ENCODE measurements around the gene JUP.
A peak's percentile ranks its signal among the peaks of the same experiment; 100 is the strongest.
"Not testable (repeated sequence)": the region's sequence is repeated elsewhere in the genome, so short reads cannot be mapped to it uniquely, and the experiment has no call there.

JUP gene

DNA sequence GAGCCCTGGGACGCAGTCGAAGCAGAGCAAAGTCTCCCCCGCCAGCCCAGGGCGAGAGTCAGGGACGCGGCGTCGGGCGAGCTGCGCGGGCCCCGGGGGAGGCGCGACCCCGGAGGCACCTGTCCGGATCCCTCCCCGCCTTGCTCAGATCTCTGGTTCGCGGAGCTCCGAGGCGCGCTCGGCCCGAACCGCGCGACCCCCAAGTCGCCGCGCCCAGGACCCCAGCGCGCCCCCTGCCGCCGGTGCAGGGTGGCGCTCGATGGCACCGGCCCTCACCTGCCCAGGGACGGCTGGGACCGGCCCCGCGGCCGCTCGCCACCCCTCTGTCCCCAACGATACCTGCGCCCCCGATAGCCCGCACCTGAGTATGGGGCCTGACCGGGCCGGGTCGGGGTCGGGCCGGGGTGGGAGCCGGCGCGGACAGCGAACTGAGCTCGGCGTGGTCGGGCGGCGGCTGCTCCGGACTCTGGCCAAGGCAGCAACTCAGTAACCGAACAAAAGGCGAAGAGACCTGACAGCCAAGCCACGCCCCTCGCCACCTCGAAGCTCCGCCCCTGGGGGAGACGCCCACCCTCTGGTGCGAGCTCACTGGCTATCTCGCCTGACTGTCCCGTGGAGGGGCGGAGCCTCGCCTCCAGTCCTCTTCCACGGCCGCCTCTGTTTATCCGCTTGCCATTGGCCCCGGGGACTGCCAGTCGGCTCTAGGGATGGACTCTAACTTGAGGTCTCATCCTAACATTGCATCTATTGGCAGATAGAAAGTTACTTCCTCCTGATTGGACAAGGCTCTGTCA lies at the start of gene JUP:
Gene JUP (minus strand): TSS at position 485 of the 794 bp plus-strand sequence. CDS start 14,857 bp downstream, outside the sequence.
- peak; percentile 100 for DNase-seq

DNA sequence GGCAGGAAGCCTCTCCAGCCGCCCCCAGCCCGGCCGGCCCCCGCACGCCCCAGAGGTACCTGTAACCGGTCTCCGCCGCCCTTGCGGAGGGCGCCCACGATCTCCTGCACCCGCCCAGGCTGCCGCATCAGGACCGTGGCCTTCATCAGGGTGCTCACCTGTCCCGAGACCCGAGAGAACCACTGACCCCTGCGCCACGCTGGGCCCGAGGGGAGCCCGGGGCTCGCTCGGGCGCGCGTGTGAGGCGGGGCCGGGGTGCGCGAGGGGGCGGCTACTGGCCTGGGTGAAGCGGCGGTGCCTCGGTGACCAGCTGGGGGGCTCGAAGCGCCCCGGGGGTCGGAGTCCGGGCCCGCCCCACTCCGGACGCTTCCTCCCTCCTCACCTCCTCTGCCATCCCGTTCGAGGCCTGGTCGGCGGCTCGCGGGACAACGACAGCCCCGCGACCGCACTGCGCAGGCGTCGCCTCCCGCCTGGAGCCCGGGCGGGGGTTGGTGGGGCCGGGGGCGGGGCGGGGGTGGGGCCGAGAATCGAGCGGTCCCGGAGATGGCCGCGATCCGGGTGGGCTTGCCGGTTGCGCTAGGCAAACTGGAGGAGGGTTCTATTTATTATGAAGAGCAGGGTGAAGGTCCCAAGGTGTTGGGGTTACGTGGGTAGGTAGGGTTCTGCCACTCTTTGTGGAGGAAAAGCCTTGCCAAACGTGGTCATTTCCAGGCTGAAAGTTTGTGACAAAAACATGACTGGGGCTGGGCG lies 49.5 kb upstream of the JUP start, which contains the start of gene NT5C3B:
Gene NT5C3B (minus strand): TSS at position 433 of the 750 bp plus-strand sequence. CDS start 39 bp downstream, at position 394.
- DNase-seq = peak; percentile 29

DNA sequence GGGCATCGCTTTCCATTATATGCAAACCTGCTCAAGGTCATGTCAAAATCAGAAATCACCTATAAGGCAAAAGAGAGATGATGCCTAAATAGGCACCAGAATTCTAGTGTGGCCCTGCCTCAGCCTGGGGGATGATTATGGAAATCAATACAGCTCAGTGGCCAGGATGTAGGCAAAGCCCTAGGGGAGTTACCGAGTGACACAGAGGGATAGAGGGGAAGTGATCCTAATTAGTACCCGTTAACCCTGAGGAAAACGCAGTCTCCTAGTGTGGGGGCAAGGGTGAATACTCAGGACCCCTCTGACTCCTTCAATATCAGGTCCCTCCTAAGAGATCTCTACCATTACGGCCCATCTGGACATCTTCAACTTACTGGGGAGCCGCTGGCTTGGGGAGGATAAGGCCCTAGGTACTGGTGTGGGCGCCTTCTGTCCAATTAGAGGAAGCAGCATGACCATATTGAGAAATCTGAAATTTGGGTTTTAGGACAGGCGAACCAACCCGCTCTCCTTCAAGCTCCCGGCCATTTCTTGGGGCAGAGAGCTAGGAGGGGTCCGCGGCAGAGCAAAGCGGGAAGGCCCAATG lies 48.8 kb upstream of the JUP start:
- no peak for DNase-seq

DNA sequence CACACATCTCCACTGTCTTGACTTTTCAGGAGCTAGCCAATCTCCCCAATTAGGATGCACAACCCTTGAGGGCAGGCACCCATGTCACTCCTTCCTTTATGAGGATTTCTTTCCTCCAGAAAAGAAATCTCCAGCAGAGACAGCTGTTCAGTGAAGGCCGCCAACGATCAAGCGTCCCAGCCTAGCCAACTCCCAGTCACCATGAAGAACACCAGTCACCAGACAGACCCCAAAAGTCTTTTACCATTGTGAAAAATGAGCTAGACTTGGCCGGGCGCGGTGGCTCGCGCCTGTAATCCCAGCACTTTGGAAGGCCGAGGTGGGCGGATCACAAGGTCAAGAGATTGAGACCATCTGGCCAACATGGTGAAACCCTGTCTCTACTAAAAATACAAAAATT lies 43.5 kb upstream of the JUP start:
- not testable (repeated sequence) for DNase-seq

DNA sequence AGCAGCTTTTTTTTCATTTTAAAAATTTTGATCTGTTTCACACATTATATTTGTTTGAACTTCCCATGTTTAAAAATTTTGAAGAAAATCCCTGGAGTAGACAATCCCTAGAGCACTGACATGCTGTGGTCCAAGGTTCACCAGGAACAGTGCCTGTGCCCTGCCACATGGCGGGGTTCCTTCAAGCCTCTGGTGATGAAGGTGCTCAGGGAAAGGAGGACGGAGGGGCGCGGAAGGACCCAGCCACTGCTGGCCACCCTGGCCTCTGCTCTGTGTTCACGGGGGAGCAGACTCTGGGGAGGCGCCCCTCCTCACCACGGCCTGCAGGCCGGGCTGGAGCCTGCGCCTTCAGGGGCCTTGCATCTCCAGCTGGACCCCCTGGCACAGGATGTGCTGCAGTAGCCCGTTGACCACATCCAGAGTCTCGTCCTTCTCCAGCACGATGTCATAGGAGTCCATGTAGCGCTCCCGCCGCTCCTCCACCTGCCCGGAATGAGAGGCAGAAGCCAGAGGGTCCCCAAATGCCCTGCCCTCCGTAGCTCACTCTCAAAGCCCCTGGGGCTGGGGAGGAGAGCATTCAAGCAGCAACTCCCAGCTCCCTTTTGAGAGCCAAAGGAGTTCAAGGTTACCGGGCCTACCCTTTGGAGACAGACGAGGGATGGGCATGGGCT lies 38.8 kb upstream of the JUP start:
- DNase-seq = no peak

DNA sequence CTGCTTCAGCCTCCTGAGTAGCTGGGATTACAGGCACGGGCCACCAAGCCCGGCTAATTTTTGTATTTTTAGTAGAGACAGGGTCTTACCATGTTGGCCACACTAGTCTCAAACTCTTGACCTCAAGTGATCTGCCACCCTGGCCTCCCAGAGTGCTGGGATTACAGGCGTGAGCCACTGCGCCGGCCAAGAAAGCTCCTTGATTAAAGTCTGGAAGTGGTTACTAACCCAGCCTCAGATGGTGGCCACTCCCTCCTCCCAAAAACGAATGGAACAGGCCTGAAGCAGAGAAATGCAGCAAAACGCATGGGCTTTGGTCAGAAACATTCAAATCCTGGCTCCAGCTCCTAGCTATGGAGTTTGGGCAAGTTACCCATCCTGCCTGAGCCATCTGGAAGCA lies 37.6 kb upstream of the JUP start:
- DNase-seq = no peak

DNA sequence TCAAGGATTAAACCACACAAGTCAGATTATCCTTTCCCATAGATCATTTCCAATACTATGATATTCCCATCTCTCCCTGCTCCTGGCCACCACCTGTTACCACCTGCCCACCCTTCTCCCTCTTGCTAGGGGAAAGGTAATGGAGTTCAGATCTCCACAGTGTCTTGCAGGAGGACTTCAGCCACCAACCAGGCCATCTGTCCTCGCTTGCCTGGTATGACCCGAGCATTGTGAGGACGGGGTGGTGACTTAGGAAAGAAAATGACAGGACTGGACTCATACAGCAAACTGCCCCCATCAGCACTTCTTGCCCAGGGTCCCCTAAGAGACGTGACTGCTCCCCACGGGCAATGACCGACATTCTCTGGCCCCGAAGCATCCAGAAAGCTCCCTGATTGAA lies 37.1 kb upstream of the JUP start:
- no peak for DNase-seq

DNA sequence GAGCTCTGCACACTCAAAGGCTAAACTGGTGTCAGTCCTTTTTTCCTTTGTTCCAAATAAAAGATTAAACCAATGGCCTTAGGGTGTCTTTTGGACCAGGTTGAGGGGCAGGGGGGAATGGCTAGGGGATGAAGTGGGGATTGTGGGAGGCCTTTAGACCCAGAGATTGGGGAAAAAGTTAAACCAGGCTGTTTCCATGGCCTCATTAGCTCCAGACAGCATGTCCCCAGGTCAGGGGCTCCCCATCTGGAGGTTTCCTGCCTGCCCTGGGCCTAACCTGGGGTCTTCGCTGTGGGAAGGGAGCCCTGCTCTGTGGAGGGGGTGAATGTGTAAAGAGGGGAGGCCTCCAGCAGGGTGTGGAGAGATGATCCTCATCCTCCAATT lies 36.6 kb upstream of the JUP start:
- no peak for DNase-seq

DNA sequence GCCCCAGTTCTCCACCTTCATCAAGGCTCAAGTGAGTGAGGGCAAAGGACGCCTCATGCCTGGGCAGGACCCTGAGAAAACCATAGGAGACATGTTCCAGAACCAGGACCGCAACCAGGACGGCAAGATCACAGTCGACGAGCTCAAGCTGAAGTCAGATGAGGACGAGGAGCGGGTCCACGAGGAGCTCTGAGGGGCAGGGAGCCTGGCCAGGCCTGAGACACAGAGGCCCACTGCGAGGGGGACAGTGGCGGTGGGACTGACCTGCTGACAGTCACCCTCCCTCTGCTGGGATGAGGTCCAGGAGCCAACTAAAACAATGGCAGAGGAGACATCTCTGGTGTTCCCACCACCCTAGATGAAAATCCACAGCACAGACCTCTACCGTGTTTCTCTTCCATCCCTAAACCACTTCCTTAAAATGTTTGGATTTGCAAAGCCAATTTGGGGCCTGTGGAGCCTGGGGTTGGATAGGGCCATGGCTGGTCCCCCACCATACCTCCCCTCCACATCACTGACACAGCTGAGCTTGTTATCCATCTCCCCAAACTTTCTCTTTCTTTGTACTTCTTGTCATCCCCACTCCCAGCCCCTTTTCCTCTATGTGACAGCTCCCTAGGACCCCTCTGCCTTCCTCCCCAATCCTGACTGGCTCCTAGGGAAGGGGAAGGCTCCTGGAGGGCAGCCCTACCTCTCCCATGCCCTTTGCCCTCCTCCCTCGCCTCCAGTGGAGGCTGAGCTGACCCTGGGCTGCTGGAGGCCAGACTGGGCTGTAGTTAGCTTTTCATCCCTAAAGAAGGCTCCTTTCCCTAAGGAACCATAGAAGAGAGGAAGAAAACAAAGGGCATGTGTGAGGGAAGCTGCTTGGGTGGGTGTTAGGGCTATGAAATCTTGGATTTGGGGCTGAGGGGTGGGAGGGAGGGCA lies 36.0 kb upstream of the JUP start:
- no peak for DNase-seq

DNA sequence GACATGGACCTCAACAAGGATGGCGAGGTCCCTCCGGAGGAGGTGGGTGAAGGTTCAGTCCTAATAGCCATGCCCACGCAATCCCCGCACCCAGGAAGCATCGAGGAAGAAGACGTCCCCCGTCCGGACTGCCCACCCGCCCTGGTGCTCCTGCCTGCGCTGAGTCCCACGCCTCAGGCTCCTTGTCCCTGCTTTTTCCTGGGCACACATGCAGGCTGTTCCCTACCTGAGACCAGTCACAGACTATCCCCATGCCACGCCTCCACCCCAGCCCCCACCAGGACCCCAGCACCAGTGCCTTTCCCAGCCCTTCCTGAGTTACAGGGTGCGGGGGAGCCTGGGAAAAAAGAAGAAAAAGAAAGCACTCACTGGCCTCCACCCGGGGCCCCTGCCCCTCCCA lies 35.3 kb upstream of the JUP start:
- DNase-seq = no peak

DNA sequence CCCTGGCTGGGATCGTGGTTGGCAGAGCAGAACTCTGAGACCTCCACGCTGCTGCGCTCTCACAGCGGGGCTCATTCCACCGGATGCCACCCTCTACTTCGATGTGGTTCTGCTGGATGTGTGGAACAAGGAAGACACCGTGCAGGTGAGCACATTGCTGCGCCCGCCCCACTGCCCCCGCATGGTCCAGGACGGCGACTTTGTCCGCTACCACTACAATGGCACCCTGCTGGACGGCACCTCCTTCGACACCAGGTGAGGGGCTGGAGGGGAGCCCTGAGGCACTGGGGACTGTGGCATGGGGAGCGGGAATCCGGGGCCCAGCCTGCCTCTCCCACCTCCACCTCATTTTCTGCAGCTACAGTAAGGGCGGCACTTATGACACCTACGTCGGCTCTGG lies 31.5 kb upstream of the JUP start:
- no peak for DNase-seq

DNA sequence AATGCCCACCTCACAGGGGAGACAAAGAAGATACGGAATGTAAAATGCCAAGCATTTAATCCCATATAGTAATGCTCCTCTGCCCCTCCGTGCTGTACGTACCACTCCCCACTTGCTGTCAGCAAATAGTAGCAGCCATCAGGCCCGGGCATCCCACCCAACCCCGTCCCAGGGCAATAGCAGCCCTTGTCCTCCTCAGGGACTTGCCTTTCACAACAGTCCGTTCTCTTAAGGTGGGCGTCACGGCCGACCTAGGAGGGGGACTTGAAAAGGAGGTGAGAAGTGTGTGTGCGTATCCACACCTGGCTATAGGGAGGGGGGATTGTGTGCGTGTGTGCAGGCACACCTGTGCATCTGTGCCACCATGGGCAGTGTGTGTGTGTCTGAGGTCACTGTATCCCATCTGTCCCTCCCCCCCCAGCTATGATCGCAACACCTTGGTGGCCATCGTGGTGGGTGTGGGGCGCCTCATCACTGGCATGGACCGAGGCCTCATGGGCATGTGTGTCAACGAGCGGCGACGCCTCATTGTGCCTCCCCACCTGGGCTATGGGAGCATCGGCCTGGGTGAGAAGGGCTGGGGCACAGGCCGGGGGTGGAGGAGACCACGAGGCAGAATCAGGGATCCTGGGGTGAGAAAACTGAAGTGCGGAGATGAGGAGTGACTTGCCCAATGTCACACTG lies 30.3 kb upstream of the JUP start:
- no peak for DNase-seq

DNA sequence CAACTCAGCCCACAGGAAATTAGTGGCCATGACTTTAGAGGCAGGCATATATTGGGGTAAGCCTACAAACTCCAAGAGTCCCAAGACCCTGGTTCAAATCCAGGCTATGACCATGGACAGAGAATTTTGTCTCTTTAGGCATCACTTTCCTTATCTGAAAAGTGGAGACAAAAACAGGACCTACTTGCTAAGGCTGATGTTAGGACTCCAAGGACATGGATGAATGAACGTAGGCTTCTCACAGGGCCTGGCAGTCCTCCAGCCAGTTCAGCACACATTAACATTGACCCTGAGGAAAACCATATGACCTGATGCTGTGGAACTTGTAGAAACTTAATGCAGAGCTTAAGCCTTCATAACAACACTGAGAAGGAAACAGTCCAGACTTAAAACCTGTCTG lies 27.7 kb upstream of the JUP start:
- DNase-seq = peak; percentile 26

DNA sequence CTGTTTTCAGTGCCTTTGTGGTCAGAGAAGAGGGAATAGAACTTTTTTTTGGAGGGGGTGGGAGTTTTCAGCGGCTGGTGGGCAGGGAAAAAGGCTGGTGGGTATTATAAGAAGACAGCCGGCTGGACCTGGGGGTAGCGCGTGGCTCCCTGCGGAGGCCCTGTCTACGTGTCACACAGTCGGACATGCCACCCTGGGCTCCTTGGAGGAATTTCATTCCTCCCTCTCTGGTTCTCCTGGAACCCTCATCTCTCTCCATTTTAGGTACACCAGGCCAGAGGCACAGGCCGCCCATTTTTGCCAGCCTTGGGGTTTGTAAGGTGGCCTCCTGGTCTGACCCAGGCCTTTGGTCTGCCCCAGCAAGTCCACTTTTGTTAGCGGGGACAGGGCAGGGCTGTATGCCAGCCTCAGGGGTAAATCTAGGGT lies 27.2 kb upstream of the JUP start:
- no peak for DNase-seq

DNA sequence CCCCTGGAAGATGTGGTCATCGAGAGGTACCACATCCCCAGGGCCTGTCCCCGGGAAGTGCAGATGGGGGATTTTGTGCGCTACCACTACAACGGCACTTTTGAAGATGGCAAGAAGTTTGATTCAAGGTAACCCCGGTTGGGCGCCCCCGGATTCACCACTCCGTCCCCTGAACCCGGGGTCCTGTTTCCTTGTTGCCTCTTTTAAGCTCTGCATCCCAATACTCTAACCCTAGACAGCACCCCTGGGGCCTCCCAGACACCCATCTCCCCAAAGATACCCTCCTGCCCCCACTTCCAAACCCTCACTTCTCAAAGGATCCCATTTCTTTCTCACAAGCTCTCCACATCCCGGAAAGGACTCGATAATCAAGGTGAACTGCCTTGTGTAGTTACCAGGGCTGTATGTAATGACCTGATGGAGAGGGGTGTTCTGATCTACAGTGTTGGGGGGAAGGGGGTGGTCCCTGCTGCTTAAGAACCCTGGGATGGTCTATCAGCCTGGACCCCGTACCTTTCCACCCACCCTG lies 26.7 kb upstream of the JUP start:
- no peak for DNase-seq

DNA sequence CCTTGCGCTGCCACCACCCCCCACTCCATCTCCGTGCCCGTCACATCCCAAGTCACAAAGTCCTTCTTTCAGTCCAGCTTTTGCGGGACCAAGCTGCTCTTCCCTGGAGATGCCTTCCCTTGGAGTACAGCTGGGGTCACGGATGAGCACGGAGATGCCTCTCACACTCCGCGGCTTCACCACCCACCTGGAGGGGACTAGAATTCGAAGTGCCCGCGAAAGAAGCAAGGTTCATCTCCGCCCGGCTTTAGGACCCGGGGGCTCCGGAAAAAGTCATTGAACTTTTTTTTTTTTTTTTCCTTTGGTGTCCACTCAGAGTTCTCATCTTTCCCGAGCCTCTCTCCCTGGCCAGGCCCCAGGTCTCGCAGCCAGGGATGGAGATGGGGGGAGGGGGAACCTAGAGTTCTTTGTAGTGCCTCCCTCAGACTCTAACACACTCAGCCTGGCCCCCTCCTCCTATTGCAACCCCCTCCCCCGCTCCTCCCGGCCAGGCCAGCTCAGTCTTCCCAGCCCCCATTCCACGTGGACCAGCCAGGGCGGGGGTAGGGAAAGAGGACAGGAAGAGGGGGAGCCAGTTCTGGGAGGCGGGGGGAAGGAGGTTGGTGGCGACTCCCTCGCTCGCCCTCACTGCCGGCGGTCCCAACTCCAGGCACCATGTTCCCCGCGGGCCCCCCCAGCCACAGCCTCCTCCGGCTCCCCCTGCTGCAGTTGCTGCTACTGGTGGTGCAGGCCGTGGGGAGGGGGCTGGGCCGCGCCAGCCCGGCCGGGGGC lies 26.1 kb upstream of the JUP start, which contains the start of gene FKBP10:
Gene FKBP10 (plus strand): TSS at position 624 of the 771 bp plus-strand sequence. CDS start 31 bp downstream, at position 655.
- peak; percentile 77 for DNase-seq

DNA sequence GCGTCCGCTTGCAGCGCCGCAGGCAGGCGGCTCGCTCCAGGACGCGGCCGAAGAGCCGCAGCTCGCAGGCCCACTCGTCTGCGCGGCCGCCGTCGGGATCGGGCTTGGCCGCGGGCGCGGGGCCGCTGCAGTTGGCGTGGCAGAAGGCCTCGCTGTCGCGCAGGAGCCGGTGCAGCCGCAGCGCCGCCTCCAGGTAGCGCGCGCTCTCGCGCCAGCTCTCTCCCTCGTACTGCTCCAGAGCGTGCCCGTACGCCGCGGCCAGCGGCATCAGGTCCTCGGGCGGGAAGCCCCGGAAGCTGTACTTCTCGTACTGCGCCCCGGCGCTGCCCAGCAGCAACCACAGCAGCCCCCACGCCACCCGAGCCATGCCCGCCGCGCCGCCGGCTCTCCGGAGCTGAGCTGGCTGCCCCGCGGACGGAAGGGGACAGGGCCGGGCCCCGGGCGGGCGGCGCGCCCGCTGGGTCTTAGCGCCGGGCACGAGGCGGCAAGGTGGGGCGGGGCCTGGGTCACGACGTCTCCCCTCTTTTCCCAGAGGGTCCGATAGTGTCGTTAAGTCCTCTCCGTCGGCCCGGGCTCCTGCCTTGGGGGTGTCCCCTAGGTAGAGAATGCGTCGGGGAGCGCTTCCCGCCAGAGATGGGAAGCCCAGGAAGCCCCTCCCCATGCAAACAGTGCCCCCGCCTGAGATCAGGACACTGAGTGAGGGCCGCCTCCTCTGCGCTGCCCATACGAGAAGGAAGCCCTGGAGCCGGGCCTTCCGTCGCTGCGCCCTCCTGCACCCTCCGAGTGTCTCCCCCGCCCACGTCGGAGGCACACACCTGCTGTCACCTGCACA lies 25.3 kb upstream of the JUP start, which contains the start of gene P3H4:
Gene P3H4 (minus strand): TSS at position 401 of the 832 bp plus-strand sequence. CDS start 34 bp downstream, at position 367.
- peak; percentile 62 for DNase-seq

DNA sequence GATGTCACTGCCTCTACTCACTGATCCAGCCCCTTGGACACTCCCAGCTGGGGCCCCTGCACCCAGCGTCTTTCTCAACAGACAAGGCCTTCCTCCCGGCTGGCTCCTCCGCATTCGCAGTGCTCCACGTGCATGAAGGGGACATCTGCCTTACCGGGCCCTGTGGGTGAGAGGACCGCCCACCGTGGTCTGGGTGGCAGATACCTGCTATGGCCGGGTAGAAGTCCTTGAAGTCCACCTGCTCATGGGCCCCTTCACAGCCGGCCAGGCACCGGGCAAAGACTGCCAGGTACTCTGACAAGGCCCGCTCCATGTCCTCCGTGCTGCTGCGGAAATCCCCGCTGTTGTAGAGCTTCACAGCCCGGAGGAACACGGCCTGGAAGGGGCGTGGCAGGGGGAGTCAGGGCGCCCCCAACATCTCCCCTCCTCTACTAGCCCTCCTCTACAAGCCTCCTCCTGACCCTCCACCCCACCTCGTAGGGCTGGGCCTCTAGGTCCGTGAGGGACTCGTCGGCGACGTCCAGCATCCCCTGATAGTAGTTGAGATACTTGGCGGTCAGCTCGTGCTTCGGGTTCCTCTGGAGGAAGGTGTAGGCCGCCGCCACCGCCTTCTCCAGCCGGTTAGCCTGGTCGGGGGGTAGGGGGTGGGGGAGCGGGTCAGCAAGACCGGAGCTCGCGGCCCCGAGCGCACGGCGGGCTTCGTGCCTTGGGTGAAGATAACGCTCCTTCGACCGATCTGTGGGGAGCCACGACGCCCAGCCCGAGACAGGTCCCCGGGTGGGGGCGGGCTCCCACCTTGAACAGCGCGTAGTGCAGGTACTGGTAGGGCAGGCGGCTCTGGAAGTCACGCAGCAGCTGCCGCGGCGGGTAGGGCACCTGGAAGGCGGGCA lies 24.4 kb upstream of the JUP start:
- DNase-seq = no peak

All from kidney glomerular epithelial cell (primary cell).